ENCODE measurements around the gene CNN2.

The CNN2 gene

DNA sequence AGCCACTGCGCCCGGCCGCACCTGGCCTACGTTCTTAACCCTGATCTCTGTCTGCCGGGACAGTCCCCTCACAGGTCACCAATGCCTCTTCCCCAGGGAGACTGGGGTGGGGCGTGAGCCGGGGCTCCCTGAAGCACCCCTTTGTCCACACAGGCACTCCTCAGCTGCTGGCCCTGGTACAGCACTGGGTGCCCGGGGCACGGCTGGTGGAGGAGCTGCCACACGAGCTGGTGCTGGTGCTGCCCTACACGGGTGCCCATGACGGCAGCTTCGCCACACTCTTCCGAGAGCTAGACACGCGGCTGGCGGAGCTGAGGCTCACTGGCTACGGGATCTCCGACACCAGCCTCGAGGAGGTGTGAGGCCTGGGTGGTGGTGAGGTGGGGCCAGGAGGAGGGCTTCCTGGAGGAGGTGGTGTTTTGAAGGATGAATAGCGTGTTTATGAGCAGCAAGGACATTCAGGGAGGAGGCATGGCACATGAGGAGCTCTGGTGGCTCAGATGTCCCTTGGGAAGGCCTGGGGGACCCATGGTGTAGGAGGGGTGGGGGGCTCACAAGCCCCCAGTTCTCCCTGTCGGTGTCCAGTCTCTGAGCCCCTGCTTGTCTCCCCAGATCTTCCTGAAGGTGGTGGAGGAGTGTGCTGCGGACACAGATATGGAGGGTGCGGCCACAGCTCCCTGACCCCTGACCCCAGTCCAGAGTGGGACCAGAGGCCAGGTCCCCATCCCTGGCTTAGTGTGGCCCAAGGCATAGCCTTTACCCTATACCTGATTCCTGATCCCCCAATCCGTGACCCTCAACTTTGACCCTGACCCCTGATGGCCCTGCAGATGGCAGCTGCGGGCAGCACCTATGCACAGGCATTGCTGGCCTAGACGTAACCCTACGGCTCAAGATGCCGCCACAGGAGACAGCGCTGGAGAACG is 27.0 kb downstream of the CNN2 start:
- no peak for DNase-seq

DNA sequence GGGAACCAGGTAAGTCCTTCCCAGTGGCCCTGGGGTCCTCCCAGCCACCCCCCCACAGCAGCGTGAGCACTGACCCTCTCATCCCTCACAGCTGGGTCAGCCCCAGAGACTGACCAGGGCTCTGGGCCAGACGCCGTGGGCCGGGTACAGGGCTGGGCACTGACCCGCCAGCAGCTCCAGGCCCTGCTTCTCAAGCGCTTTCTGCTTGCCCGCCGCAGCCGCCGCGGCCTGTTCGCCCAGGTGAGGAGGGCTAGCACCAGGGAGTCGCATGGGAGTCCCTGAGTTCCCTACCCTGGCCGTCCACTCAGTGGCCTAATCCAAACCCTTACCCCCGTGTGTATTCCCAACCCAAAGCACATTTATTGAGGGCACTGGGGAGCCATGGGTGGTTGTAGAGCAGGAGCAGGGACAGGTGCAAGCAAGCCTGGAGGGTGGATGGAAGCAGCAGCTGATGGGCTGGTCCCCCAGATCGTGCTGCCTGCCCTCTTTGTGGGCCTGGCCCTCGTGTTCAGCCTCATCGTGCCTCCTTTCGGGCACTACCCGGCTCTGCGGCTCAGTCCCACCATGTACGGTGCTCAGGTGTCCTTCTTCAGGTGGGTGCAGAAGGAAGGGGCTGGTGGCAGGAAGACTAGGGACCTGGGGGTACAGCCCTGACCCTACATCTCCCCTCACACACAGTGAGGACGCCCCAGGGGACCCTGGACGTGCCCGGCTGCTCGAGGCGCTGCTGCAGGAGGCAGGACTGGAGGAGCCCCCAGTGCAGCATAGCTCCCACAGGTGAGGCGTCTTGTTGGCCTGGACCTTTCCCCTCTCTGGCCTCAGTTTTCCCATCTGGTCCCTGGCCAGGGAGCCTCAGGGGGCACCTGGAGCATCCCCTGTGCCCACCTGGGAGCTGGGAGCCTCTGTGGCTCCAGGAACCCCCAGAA is 28.0 kb downstream of the CNN2 start:
- DNase-seq: no peak

DNA sequence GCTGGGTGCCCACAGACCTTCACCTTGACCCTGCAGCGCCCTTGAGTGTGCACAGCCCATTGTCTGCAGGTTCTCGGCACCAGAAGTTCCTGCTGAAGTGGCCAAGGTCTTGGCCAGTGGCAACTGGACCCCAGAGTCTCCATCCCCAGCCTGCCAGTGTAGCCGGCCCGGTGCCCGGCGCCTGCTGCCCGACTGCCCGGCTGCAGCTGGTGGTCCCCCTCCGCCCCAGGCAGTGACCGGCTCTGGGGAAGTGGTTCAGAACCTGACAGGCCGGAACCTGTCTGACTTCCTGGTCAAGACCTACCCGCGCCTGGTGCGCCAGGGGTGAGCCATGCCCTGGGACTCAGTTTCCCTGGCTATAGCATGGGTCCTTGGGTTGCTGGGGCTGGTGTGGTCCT is 28.6 kb downstream of the CNN2 start:
- DNase-seq: no peak

DNA sequence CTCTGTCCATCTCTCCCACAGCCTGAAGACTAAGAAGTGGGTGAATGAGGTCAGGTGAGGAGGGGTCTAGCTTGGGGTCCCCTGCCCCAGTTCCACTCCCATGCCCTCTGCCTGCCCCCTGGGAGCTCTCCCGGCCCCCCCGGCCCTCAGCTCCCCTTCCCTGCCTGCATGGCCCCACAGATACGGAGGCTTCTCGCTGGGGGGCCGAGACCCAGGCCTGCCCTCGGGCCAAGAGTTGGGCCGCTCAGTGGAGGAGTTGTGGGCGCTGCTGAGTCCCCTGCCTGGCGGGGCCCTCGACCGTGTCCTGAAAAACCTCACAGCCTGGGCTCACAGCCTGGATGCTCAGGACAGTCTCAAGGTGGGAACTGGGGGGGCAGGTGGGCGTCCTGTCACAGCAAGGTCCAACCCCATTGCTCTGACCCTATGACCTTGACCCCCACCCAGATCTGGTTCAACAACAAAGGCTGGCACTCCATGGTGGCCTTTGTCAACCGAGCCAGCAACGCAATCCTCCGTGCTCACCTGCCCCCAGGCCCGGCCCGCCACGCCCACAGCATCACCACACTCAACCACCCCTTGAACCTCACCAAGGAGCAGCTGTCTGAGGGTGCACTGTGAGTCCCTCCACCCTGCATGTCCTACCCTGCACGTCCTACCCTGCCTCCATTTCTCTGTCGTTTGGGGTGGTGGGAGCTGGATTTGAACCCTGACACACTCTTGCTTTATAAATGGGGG is 29.6 kb downstream of the CNN2 start:
- no peak for DNase-seq

DNA sequence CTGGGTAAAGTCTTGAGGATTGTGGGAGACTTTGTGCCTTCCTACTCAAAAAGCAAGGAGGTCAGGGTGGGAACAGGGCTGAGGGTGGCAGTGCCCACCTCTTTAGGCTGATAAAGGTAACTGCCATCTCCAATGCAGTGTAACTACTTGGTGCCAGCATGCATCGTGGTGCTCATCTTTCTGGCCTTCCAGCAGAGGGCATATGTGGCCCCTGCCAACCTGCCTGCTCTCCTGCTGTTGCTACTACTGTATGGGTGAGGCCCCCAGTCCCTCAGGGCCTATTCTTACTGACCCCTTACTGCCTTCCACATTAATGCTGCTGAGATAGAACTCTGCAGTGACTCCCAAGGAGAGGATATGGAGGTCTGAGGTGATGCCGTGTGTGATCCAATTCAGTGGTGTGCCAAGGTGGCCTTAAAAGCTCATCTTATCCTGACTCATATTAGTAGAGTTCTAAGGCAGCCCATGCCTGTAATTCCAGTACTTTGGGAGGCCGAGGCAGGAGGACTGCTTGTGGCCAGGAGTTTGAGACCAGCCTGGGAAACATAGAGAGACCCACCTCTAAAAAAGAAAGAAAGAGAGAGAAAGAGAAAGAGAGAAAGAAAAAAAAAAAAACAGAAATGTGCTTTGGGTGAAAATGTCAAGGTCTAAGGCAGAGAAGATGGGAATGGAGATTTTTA is 30.9 kb downstream of the CNN2 start:
- DNase-seq: no peak

DNA sequence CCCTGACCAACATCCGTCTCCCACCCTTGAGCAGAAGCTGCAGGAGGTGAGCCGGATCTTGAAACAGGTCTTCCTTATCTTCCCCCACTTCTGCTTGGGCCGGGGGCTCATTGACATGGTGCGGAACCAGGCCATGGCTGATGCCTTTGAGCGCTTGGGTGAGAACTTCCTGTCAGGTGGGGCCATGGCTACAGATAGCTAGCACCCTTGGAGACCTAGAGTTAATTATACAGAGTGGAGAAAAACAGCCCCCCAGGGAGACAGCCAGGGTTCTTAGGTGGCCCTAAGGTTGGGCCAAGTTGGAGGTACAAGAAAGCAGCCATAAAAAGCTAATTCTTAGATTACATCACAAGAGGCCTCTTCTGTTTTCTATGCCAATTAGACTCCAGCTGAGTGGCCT is 31.7 kb downstream of the CNN2 start:
- no peak for DNase-seq

DNA sequence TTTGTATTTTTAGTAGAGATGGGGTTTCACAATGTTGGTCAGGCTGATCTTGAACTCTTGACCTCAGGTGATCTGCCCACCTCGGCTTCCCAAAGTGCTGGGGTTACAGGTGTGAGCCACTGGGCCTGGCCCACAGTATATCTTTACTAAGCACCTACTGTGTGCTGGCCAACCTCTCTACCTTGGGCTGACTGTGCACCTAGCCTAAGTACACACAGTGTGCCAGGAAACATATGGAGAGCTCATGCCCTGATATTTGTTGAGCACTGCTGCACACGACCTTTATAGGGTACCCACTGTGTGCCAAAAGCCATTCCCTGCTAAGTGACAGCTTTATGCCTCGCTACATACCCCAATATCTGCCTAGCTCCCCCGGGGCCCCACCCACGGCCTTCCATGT is 34.3 kb downstream of the CNN2 start:
- DNase-seq: no peak

DNA sequence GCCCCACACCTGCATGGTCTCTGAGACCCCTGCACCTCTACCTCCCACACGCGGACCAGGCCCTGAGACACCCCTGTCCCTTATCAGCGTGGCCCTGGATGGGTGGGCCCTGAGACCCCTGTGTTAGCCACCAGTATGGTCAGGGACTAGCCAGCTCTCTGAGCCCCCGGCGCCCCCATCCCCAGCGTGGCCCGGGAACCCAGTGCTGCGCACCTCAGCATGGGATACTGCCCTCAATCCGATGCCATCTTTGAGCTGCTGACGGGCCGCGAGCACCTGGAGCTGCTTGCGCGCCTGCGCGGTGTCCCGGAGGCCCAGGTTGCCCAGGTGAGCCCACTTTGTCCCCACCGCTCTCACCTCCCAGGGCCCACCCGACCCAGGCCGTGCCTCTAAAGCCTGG is 35.6 kb downstream of the CNN2 start:
- no peak for DNase-seq

DNA sequence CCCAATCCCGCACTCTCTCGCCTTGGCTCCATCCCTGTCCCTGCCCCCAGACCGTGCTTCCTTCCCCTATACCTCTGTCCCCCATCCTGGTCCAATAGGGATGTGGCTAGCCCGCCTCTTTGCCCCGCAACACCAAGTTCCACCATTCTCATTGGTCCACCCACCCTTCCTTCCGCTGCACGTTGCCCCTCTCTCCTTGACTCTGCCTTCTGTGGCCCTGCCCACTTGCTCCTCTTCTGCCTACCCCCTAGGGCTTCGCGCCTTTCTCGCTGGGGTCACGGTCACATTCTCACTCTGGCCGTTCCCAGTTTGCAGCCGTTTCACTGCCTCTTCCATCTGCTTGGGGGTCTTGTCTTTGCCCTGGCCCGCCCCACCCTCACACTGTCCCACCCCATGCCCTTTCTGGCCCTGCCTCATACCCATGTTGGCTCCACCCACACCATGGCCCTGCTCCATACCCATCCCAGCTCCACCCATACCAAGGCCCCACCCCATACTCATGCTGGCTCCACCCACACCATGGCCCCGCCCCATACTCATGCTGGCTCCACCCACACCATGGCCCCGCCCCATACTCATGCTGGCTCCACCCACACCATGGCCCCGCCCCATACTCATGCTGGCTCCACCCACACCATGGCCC is 36.1 kb downstream of the CNN2 start:
- DNase-seq: no peak

DNA sequence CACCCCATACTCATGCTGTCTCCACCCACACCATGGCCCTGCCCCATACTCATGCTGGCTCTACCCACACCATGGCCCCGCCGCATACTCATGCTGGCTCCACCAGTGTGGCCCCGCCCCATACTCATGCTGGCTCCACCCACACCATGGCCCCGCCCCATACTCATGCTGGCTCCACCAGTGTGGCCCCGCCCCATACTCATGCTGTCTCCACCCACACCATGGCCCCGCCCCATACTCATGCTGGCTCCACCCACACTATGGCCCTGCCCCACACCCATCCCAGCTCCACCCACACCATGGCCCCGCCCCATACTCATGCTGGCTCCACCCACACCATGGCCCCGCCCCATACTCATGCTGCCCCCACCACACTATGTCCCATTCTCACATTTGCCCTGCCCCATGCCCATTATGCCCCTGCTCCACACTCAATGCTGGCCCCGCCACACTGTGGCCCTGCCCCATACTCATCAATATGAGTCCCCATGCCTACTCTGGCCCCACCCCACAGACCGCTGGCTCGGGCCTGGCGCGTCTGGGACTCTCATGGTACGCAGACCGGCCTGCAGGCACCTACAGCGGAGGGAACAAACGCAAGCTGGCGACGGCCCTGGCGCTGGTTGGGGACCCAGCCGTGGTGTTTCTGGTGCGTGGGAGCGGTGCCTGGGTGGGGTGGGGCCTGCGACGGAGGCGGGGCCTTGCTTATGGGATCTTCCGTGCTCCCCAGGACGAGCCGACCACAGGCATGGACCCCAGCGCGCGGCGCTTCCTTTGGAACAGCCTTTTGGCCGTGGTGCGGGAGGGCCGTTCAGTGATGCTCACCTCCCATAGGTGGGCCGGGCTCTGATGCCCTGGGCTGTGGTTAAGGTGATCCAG is 36.9 kb downstream of the CNN2 start:
- no peak for DNase-seq

DNA sequence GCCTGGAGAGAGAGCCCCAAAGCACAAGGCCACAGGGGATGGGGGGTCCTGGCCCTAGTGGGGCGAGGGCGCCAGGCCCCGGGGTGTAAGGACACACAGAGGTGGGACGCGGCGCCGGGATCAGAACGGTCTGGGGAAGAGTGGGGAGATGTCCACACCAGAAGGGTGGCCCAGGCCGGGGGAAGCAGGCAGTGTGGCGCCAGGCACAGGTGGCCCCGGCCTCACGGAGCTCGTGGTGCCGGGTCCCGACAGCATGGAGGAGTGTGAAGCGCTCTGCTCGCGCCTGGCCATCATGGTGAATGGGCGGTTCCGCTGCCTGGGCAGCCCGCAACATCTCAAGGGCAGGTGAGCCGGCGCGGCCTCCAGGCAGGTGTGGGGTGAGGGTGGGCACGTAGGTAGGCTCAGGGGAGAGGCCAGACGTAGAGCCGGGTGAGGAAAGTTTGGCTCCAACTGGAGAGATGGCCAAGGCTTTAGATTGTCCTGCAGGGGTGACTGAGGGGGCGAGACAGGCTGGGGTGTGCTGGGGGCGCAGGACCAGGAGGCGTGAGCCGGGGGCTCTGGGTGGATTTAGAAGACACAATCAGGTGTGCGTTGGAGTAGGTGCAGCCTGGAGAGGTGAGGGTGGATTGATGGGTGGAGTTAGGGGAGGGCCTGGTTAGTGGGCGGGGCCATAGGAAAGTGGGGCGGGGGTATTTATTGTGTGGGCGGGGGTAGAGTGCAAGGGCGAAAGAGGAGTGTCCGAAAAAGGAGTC is 37.7 kb downstream of the CNN2 start:
- DNase-seq: no peak

DNA sequence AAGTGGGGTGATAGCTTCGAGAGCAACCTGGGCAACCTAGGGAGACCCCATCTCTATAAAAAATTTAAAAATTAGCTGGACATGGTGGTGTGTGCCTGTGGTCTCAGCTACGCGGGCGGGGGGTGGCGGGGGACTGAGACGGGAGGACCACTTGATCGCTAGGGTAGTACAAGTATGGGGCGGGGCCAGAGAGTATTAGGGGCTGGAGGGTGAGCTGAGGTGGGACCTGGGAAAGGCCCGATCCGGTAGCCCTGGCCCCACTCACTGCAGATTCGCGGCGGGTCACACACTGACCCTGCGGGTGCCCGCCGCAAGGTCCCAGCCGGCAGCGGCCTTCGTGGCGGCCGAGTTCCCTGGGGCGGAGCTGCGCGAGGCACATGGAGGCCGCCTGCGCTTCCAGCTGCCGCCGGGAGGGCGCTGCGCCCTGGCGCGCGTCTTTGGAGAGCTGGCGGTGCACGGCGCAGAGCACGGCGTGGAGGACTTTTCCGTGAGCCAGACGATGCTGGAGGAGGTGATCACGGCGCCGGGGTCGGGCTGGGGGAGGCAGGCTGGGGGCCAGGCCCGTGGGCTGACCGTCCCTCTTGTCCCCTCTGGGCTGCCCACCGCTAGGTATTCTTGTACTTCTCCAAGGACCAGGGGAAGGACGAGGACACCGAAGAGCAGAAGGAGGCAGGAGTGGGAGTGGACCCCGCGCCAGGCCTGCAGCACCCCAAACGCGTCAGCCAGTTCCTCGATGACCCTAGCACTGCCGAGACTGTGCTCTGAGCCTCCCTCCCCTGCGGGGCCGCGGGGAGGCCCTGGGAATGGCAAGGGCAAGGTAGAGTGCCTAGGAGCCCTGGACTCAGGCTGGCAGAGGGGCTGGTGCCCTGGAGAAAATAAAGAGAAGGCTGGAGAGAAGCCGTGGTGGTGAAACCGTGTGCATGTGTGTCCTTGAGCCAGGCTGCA is 38.5 kb downstream of the CNN2 start:
- no peak for DNase-seq

DNA sequence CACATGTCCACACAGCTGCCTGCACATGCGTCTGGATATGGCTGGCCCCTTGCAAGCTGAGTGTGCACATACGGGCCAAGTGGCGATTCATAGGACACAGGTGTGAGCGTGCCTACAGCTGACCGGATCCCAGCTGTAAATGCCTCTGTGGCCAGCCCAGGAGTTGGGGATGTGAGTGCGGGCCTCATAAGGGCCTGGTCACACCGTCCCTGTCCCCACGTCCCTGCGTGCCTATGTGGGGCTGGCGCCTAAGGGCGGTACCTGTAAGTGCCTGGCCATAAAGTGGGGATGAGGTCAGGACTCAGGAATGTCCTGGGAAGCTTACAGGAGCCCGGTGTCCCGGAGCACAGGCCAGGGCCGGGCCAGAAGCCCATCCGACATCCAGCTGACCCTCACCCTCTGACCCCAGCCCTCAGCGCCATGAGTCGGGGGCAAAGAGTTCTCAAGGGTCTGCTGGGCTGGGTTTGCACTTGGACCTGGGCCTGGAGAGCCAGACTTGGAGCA is 39.2 kb downstream of the CNN2 start:
- no peak for DNase-seq

DNA sequence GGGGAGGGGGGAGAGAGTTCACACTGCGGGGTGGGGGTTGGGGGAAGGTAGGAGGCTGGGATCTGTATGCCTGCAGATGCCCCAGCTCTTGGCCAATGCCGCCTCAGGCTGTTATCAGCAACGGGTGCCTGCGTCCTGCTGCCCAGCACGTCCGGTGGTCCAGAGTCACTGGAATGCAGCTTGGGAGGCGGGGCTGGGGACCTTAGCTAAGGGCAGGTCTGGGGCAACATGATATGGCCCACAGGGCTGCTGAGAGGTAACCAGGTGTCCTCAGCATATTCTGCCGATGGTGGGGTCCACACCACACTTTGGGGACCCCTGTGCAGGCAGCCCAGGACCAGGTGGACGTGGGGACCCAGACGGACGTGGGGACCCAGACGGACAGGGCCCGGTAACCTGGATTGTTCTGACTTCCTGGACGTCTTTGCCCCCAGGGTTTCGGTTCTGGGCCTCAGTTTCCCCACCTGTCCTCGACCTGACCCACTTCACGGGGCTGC is 39.9 kb downstream of the CNN2 start:
- DNase-seq: no peak

DNA sequence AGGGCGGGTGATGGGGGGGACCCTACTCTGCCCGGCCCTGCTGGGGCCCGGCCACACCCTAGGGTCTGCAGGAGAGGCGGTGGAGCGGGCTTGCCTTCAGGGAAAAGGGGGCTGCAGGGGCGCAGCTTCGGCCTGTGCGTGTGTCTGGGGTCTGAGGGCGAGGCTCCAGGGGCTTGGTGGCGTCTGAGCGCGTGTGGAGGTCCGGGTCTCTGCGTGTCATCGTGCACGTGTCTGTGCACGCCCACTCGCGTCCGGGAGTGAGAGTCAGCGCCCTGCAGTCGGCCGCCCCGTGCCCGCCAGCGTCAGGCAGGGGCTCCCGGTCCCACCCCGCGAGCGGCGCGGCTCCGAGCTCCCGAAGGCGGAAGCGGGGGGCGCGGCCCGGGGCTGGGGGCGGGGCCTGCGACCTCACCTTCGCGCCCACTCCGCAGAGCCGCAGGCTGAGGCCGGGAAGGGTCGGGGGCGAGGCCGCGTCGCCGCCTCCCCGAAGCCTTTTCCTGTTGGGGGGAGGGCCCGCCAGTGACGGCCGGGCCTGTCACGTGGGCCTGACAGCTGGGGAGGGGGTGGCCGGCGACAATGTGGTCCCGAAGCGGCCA is 40.4 kb downstream of the CNN2 start, which contains the start of gene ARHGAP45:
TSS of gene ARHGAP45 (plus strand) at position 420 of the 593 bp plus-strand sequence. CDS start 239 bp downstream, outside the sequence.
- DNase-seq: no peak

DNA sequence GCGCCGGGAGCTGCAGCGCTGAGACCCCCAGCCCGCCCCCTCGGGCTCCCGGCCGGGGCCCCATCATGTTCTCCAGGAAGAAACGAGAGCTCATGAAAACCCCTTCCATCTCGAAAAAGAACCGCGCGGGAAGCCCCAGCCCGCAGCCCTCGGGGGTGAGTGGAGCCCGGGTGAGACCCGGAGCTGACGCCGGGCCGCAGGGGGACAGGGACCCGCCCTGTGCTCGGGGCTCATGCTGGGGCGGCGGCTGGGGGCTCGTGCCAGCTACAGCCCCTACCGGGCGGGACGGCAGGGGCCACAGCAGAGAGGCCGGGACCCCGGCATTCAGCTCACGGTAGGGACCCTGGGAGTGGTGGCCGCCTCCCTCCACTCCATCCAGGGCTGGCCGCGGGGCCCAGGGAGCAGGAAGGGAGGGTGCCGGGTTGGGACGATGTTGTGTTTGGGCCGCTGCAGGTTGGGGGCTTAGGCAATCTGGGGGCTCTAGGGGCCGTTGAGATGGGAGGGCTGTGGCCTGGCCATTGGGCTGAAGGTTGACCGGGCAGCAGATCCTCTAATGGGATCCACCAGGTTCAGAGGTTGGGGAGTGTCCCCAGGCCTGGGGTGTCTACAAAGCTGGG is 41.0 kb downstream of the CNN2 start:
- no peak for DNase-seq

Measured in SHP77 treated with DMSO at 0.1 percent for 48 hours (cell line).